Stimulated activated CD4-positive, alpha-beta T cell treated with anti-CD3 and anti-CD28 coated beads, Interleukin-15, amount 100 ng/mL, for 48 hours (primary cell): ENCODE results near the gene ZNF71.
A peak's percentile ranks its signal among the peaks of the same experiment; 100 is the strongest.

Experiments
- DNase-seq, 2 donors: peaks; one replicate each; pipeline ENCODE4 v3.0.0-alpha.2; 2020; ENCODE audit warnings: low read depth in 2 of 2

The ZNF71 gene

GRCh38 chr19:56594783-56595547, at the start of gene ZNF71:
TSS of gene ZNF71 (plus strand) at chr19:56595302. CDS start at chr19:56601559, 6,257 bp downstream.
- DNase-seq: peak; percentile 78 to 87

DNA sequence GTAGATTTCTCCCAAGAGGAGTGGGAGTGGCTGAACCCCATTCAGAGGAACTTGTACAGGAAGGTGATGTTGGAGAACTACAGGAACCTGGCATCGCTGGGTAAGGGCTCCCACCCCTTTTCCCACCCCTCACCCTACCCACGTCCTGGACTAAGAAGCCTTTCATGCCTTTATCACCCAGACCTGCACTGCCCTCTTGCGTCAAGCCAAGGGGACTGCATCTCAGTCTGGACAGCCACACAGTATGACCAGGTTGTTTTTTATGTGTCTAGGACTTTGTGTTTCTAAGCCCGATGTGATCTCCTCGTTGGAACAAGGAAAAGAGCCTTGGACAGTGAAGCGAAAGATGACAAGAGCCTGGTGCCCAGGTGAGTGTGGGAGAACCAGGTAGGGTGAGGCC, 47.6 kb upstream of the ZNF71 start:
- no peak for DNase-seq

GRCh38 chr19:56554272-56554869, 40.7 kb upstream of the ZNF71 start:
- no peak for DNase-seq

GRCh38 chr19:56562766-56563165, 32.3 kb upstream of the ZNF71 start:
- no peak for DNase-seq

- DNase-seq: peak; percentile 7 to 27
Observed at GRCh38 chr19:56566904-56567273, 28.2 kb upstream of the ZNF71 start.

DNA sequence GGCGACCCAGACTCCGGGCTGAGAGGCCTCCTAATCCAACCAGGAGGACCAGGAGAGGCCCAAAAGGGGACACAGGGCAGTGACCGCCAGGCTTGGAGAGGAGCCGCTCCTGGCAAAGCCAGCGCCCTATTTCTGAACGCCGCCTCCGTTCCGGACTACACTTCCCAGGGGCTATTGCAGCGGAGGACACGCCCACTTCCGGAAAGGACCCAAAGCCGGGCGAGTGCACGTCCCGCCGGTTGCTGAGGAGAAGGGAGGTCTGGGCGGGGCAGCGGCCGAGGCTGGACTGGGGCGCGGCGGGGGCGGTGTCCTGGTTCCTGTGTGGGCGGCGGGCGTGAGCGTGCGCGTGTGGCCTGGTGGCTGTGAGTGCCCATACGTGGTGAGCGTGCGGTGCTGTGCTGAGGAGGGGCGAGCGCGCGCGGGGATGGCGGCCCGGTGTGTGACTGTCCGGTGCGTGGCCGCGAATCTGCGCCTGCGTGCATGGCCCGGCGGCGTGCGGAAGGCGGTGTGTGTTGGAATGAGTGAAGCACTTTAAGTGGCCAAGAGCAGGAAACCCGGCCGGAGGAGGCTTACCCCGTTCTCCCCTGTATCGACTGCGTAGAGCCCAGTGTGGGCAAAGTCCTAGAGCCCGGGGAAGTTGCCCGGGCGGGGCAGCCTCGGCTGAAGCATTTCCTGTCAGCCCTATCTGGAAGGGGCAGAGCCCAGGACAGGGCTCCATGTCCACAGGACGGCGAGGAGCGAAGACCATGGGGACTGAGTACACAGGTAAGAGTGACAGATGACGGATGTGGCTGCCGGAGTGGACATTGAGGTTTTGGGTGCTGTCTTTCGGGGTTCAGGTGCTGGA, 27.6 kb upstream of the ZNF71 start, which contains the start of gene ZNF470:
Gene ZNF470 (plus strand): TSS at position 195 of the 847 bp plus-strand sequence. CDS start 2,844 bp downstream, outside the sequence.
- DNase-seq: peak; percentile 76 to 87

GRCh38 chr19:56572589-56572988, 22.5 kb upstream of the ZNF71 start:
- no peak for DNase-seq

DNA sequence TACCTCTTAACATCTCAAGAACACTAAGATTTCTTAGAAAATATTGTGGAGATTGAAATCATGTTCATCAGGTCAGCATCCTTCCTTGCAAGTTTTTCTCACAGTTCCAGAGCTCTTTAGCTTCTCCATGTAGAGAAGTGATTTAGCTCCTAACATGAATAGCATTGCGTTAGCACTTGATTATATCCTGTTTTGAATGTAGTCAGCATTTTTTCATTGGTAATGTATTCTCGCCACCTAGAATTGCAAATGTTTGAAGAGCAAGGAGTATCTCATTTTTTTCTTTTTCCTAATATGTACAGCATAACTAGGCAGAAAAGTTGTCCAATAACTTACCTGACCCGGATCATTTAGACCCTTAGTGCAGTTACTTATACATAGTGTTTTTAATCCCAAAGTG, 21.2 kb upstream of the ZNF71 start:
- no peak for DNase-seq

DNA sequence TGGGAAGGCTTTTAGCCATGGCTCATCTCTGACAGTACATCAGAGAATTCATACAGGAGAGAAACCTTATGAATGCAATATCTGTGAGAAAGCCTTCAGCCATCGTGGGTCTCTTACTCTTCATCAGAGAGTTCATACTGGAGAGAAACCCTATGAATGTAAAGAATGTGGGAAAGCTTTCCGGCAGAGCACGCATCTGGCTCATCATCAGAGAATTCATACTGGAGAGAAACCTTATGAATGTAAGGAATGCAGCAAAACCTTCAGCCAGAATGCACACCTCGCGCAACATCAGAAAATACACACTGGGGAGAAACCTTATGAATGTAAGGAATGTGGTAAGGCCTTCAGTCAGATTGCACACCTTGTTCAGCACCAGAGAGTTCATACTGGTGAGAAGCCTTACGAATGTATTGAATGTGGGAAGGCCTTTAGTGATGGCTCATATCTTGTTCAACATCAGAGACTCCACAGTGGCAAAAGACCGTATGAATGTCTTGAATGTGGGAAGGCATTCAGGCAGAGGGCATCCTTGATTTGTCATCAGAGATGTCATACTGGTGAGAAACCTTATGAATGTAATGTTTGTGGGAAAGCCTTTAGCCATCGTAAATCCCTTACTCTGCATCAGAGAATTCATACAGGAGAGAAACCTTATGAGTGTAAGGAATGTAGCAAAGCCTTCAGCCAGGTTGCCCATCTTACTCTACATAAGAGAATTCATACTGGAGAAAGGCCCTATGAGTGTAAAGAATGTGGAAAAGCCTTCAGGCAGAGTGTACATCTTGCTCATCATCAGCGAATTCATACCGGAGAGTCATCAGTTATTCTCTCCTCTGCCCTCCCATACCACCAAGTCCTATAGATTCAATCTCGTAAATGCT, 17.1 kb upstream of the ZNF71 start:
- no peak for DNase-seq

DNA sequence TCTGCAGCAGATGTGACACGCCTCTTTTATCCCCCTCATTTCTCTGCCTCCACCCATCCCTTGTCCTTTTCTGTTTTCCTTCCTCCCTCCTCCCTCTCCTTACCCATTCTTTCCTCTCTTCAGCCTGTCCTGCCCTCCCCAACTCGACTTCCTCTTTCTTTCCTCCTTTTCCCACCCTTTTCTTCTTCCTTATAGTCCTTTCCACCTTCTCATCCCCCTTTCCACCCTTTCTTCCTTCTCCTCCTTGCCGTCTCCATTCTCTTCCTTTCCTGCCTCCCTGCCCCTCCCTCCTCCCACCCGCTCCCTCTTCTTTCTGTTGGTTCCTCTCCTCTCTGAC, 688 bp upstream of the ZNF71 start:
- DNase-seq: no peak

DNA sequence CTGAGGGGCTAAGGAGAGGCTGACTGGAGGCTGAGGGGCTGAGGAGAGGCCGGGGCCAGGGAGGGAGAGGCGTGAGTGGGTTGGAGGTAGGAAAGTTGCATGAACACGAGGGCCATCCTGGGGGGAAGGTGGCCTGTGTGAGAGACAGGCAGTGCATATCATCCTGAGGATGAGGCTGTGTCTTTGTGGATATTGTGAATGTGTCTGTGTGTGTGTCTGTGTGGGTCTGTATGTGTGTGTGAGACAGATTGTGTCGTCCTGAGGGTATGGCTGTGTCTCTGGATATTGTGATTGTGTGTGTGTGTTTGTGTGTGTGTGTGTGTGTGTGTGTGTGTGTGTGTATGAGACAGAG, 422 bp downstream of the ZNF71 start:
- DNase-seq: no peak

DNA sequence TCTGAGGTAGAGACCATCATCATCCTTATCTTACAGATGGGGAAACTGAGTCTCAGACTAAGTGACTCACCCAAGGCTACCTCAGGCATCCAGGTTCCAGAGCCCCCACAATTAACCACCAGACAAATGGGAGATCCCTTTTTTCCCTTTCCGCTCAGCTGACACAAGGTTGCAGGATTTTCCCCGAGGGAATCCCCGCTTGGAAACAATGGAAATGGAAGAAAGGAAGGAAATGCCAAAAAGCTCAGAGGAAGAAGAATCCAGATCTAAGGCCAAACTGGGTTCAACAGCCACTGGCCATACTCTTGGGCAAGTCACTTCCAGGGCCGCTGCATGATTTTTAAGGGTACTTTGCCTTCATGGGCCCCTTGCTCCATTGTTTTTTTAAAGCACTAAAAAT, 1.6 kb downstream of the ZNF71 start:
- DNase-seq: no peak

DNA sequence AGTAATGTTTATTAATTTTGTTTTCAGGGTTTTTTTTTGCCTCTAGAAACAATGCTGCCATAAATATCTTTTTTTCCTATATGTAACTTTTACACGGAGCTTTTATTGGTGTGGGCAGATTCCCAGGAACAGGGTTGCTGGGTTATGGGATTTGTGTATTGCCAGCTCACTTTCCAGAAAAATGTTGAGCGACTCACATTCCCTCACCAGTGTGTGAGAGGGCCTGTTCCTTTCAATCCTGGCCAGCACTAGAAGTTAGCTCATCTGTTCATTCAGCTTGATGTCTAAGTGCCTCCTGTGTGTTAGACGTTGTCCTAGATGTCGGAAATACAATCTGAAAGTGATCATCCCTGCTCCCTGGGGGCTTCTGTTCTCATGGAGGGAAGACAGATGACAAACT, 2.6 kb downstream of the ZNF71 start:
- DNase-seq: no peak

- DNase-seq: no peak
Observed at GRCh38 chr19:56601375-56601774, 6.3 kb downstream of the ZNF71 start.

DNA sequence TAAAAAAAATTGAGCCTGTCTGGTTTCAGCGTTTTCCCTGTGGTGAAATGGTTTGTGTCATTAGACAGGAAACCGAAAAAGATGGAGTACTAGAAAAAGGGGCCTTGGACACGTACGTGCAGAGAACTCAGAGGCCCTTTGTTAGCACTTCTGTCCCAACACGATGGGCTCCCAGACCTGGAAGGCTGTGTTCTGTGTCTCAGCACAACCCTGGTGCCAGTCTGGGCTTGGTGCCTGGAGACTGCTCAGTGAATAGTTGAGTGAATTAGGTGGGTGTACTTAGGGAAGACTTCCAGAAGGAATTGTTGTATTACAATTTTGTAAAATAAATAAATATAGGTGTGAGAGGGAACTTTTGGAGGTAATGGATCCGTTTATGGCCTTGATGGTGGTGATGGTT, 8.7 kb downstream of the ZNF71 start:
- no peak for DNase-seq

DNA sequence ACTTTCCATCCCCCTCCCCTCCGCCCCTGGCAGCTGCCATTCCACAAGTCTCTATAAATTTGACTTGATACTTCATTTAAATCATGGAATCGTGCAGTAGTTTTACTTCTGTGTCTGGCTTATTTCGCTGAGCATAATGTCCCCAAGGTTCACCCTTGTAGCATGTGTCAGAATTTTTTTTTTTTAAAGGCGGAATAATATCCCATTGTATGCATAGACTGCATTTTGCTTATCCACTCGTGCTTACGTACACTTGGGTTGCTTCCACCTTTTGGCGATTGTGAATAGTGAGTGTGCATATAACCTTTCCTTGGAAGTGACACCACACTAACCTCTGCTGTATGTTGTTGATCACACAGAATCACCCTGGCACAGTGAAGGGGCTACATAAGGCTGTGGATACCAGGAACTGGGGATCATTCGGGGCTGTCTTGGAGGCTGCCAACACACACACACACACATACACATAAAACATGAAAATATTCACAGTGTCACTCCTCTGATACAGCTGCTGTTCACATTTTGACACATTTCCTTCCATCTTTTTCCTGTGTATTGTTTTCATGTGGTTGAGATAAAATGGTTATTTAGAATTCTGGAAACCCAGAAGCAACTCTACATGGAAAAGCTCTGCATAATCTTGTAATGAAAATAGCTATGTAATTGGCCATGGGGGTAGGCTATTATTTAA, 13.3 kb downstream of the ZNF71 start:
- DNase-seq: no peak

DNA sequence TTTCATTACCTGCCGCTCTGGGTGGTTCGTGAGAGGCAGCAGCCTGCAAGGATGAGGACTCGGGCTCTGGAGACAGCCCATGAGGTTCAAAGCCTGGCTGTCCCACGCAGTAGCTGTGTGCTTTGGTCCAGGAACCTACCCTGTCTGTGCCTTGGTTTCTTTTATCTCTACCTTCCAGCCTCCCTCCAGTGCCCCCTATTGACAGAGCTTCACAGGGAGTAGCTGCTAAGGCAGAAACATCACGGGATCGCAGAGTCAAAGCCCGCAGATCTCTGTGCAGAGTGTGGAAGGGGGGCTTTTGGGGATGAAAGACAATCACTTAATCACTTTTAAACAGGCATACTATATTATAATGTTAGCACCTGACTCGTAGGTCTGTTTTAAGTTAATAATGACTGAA, 16.2 kb downstream of the ZNF71 start:
- DNase-seq: no peak

- no peak for DNase-seq
Observed at GRCh38 chr19:56612737-56613136, 17.6 kb downstream of the ZNF71 start.

- DNase-seq: no peak
Observed at GRCh38 chr19:56613639-56614038, 18.5 kb downstream of the ZNF71 start.

DNA sequence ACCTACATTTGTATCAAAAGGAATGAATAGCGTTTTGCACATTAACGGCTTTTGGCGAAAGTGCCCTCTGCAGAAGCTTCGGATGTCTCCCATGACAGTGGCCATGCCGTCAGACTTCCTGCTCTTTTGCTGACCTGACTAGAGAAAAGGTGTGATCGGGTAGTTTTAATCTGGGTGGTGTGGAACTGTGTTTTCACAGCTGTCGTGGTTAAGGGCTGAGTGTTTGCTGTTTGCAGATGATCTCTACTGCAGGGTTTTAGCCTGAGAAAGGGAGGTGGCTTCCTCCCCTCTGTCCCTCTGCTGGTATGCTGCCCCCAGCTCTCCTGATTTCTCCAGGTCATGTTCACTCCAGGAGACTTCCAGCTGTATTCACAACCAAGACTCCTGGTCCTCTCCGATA, 22.4 kb downstream of the ZNF71 start:
- DNase-seq: no peak

GRCh38 chr19:56619121-56619520, 24.0 kb downstream of the ZNF71 start:
- no peak for DNase-seq
